DOHH2 (cell line): Measurements from ENCODE around the gene C5.
A peak's percentile ranks its signal among the peaks of the same experiment; 100 is the strongest.

Experiments
- H3F3A ChIP-seq: fragments of 200-600 bp; sonication (generic), shearing (Covaris generic); 2 replicates; pipeline ENCODE4 v1.6.0; 2016; ENCODE audit warnings: antibody characterized with exemption, mild to moderate bottlenecking; ENCODE audit not compliant: control insufficient read depth, insufficient read depth
- H3K27ac ChIP-seq: fragments of 200-600 bp; sonication (generic); 2 replicates; pipeline ENCODE4 v1.5.1; 2014; ENCODE audit warnings: low read depth, mild to moderate bottlenecking, low read length, moderate library complexity
- H3K27me3 ChIP-seq: fragments of 200-600 bp; sonication (generic); 2 replicates; pipeline ENCODE4 v1.6.1; 2014; ENCODE audit warnings: mild to moderate bottlenecking, low read length, mixed read lengths; ENCODE audit not compliant: control insufficient read depth
- H3K36me3 ChIP-seq: fragments of 200-600 bp; sonication (generic); 2 replicates; pipeline ENCODE4 v1.6.1; 2014; ENCODE audit warnings: mild to moderate bottlenecking, low read length, moderate library complexity, mixed read lengths; ENCODE audit not compliant: control insufficient read depth
- H3K4me1 ChIP-seq: fragments of 200-600 bp; sonication (generic); 2 replicates; pipeline ENCODE4 v1.6.1; 2014; ENCODE audit warnings: mild to moderate bottlenecking, low read length, mixed read lengths; ENCODE audit not compliant: control insufficient read depth
- H3K4me2 ChIP-seq: fragments of 200-600 bp; sonication (generic); 2 replicates; pipeline ENCODE4 v1.6.0; 2014; ENCODE audit warnings: mild to moderate bottlenecking, low read length, moderate library complexity
- H3K4me3 ChIP-seq: fragments of 200-600 bp; sonication (generic); 2 replicates; pipeline ENCODE4 v1.5.1; 2014; ENCODE audit warnings: mild to moderate bottlenecking, low read length, mixed read lengths
- H3K79me2 ChIP-seq: fragments of 200-600 bp; sonication (generic); 2 replicates; pipeline ENCODE4 v1.6.1; 2014; ENCODE audit warnings: mild to moderate bottlenecking, low read length, mixed read lengths; ENCODE audit not compliant: control insufficient read depth
- H3K9me2 ChIP-seq: fragments of 200-600 bp; sonication (generic); replicated peaks from 2 replicates; pipeline ENCODE4 v1.6.1; 2014; ENCODE audit warnings: mild to moderate bottlenecking, low read length, mixed read lengths; ENCODE audit not compliant: control insufficient read depth
- H3K9me3 ChIP-seq: fragments of 200-600 bp; sonication (generic); 2 replicates; pipeline ENCODE4 v1.6.1; 2014; ENCODE audit warnings: antibody characterized with exemption, low read length, mixed read lengths; ENCODE audit not compliant: control insufficient read depth, insufficient read depth
- H4K20me1 ChIP-seq: fragments of 200-600 bp; sonication (generic); 2 replicates; pipeline ENCODE4 v1.6.0; 2014; ENCODE audit warnings: low read depth, mild to moderate bottlenecking, antibody characterized with exemption, low read length, moderate library complexity; ENCODE audit not compliant: control insufficient read depth, insufficient read depth
- CTCF ChIP-seq: fragments of 200-600 bp; sonication (generic); IDR thresholded peaks from one replicate; pipeline ENCODE4 v1.5.1; 2014; ENCODE audit warnings: antibody characterized with exemption, mild to moderate bottlenecking, low read depth, low read length; ENCODE audit not compliant: poor library complexity, severe bottlenecking
- EZH2phosphoT487 ChIP-seq: fragments of 200-600 bp; sonication (generic); IDR thresholded peaks from 2 replicates; pipeline ENCODE4 v1.6.1; 2017; ENCODE audit warnings: borderline replicate concordance, mild to moderate bottlenecking, antibody characterized with exemption, low read length, moderate library complexity, mixed read lengths

C5 gene

GRCh38 chr9:120985819-120986222 is 64.3 kb downstream of the C5 start:
- H3K4me2 ChIP-seq, result no peak overlapping the region

GRCh38 chr9:120983259-120983837 is 66.7 kb downstream of the C5 start:
- H4K20me1 ChIP-seq, result no peaks in the 10 kb centered on the region
- H3K27ac ChIP-seq, result no peak overlapping the region
- no peaks in the 10 kb centered on the region for H3K9me3 ChIP-seq
- H3K4me3 ChIP-seq, result no peak overlapping the region
- no peaks in the 10 kb centered on the region for H3K79me2 ChIP-seq
- H3K36me3 ChIP-seq, result no peaks in the 10 kb centered on the region
- H3K4me2 ChIP-seq, result no peak overlapping the region
- peaks cover 21% of the 10 kb centered on the region for H3K4me1 ChIP-seq
- peaks cover 3% of the 10 kb centered on the region; the same call in 1 of the 2 replicates for H3F3A ChIP-seq
- H3K9me2 ChIP-seq, result no peaks in the 10 kb centered on the region
- TF ChIP-seq EZH2phosphoT487, result no peak
- no peak for TF ChIP-seq CTCF
- no peaks in the 10 kb centered on the region for H3K27me3 ChIP-seq

More at GRCh38 chr9:120985819-120986222, 64.3 kb downstream of the C5 start:
- Histone ChIP-seq H3K27me3 (no peaks in the 10 kb centered on the region), H3K9me3 (no peaks in the 10 kb centered on the region), H3K79me2 (no peaks in the 10 kb centered on the region), H3K27ac (no peak overlapping the region), H3K4me3 (no peak overlapping the region), H3F3A (peaks cover 3% of the 10 kb centered on the region; the same call in 1 of the 2 replicates), H3K9me2 (no peaks in the 10 kb centered on the region), H3K4me1 (peaks cover 21% of the 10 kb centered on the region), H3K36me3 (no peaks in the 10 kb centered on the region), H4K20me1 (no peaks in the 10 kb centered on the region)
- no peak for TF ChIP-seq EZH2phosphoT487
- peak; percentile 66 for TF ChIP-seq CTCF

GRCh38 chr9:120982836-120983235 is 67.2 kb downstream of the C5 start:
- Histone ChIP-seq H3K4me2 (no peak overlapping the region), H3K27ac (no peak overlapping the region), H3K27me3 (no peaks in the 10 kb centered on the region), H3K9me2 (no peaks in the 10 kb centered on the region), H3K4me3 (no peak overlapping the region), H3K36me3 (no peaks in the 10 kb centered on the region), H3F3A (peaks cover 3% of the 10 kb centered on the region; the same call in 1 of the 2 replicates), H3K79me2 (no peaks in the 10 kb centered on the region), H3K4me1 (peaks cover 21% of the 10 kb centered on the region), H3K9me3 (no peaks in the 10 kb centered on the region), H4K20me1 (no peaks in the 10 kb centered on the region)
- TF ChIP-seq EZH2phosphoT487 (no peak), CTCF (no peak)
